HG03103 (cell line): ENCODE measurements around the gene DDX60.
"Not testable (repeated sequence)": the region's sequence is repeated elsewhere in the genome, so short reads cannot be mapped to it uniquely, and the experiment has no call there.

Experiments used
- ATAC-seq: cut with Tn5 transposase; IDR thresholded peaks from one replicate; pipeline ENCODE4 v1.9.1; 2021; ENCODE audit warnings: low read depth; ENCODE audit not compliant: unreplicated experiment

Gene DDX60, protein sequence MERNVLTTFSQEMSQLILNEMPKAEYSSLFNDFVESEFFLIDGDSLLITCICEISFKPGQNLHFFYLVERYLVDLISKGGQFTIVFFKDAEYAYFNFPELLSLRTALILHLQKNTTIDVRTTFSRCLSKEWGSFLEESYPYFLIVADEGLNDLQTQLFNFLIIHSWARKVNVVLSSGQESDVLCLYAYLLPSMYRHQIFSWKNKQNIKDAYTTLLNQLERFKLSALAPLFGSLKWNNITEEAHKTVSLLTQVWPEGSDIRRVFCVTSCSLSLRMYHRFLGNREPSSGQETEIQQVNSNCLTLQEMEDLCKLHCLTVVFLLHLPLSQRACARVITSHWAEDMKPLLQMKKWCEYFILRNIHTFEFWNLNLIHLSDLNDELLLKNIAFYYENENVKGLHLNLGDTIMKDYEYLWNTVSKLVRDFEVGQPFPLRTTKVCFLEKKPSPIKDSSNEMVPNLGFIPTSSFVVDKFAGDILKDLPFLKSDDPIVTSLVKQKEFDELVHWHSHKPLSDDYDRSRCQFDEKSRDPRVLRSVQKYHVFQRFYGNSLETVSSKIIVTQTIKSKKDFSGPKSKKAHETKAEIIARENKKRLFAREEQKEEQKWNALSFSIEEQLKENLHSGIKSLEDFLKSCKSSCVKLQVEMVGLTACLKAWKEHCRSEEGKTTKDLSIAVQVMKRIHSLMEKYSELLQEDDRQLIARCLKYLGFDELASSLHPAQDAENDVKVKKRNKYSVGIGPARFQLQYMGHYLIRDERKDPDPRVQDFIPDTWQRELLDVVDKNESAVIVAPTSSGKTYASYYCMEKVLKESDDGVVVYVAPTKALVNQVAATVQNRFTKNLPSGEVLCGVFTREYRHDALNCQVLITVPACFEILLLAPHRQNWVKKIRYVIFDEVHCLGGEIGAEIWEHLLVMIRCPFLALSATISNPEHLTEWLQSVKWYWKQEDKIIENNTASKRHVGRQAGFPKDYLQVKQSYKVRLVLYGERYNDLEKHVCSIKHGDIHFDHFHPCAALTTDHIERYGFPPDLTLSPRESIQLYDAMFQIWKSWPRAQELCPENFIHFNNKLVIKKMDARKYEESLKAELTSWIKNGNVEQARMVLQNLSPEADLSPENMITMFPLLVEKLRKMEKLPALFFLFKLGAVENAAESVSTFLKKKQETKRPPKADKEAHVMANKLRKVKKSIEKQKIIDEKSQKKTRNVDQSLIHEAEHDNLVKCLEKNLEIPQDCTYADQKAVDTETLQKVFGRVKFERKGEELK (N-terminal part only)

DNA sequence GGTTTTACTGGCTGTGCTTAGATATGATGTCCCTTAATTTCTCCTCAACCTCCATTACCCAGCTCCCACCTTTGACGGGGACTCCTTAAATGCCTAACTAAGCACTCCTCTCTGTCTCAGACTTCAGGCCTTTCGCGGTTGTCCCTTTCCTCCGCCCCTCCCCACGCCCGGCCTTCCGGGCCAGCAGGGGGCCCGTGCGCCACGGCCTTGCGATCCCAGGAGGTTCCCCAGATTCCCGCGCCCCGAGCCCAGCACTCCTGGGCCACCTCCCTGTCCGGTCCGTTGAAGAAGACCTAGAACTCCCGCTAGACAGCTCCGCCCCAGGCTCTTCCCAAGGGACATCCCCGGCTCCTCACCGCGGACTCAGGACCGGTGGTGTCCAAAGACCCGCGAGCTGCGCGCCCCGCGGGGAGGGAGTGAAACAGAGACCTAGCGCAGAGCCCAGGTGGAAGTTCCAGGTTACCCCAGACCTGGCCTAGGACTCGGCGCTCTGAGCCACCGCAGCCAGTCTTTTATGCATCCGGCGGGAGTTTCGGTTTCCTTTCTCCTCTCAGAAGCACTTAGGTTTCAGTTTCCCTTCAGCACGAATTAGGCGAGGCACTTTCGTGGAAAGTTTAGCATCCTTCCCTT lies at the start of gene DDX60:
Gene DDX60, minus strand, starts transcription at position 487 of the 630 bp plus-strand sequence. CDS start 7,493 bp downstream, outside the sequence.
- peak; percentile 99 for ATAC-seq

DNA sequence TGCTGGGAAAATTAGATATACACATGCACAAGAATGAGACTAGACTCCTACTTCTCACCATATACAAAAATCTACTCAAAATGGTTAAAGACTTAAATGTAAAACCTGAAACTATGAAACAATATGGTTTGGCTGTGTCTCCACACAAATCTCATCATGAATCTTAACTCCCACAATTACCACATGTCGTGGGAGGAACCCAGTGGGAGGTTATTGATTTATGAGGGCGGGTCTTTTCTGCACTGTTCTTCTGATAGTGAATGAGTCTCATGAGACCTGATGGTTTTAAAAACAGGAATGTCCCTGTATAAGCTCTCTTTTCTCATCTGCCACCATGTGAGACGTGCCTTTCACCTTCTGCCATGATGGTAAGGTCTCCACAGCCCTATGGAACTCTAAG lies 48.5 kb upstream of the DDX60 start:
- no peak for ATAC-seq

DNA sequence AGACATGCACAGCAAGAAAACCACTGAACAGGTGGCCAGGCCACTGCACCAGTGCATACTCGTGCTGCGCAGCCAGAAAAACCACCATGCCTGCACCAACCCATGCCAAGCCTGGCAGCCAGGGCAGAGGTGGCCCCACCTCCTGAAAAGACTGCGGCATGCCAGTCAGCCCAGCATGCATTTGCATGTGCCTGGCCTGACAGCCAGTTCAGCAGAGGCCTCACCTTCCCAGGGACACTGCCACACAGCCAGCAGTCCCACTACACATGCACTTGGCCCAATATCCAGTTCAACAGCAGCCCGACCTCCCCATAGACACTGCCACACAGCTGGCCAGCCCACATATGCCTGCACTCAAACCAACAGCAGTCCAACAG lies 43.5 kb upstream of the DDX60 start:
- ATAC-seq: no peak

DNA sequence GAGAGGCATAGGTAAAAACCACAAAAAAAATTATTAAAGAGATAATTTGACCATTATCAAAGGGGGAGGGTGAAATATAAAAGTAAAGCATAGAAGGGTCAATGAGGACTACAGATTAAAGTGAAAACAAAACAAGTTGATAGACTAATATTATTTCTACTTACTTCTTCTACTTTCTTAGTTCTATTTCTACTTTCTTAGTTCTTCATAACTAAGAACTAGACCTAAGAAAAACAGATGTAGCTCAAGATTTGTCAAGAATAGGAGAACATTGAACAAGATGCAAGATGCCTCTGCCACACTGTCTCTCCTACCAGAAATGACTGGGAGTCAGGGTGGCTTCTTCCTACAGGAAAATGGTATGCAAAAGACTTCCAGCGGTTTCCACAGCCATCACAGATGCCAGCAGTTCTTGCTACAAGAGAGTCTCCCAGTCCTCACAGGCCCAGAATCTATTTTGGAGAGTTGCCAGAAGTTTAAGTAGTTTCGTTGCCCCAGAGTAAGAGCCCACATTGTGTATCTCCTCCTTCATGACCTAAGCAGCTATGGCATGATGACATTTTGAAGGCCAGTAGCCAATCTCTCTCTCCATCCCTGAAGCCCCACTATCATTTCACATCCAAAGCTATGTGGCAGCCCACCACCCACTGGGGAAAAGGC lies 42.9 kb upstream of the DDX60 start:
- no peak for ATAC-seq

DNA sequence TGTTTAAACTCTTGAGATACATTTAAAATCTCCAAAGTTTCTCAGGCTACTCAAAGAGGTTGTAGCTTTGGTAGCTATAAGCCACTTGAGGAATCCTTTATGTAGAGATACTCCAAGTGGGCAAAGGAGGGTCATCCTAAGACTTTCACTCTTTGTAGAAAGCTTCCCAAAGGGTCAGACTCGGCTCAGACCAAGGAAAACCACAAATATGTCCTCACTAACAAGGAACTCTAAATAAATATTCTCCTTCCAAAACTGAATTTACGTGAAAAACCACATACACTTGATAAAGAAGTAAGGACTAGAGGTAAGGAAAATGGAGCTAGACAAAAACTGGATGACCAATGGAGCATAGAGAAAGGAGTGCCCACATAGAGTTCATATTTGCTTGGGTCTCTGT lies 41.7 kb upstream of the DDX60 start:
- no peak for ATAC-seq

DNA sequence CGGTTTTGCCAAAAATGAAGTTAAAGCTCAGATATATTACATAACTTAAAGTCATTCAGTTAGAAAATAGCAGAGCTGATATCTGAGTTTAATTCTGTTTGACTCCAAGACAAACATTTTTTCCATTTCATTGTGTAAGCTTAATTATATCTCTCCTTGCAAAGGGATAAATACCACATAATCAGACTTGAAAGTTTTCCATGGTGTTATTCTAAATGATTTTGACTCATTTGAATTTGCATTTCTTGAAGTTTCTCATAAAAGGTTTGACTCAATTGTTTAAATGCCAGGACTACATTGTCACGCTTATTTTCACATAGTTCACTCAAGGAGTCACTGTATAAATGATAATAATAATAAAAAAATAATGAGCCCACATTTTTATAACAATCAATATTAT lies 39.4 kb upstream of the DDX60 start:
- ATAC-seq: no peak

DNA sequence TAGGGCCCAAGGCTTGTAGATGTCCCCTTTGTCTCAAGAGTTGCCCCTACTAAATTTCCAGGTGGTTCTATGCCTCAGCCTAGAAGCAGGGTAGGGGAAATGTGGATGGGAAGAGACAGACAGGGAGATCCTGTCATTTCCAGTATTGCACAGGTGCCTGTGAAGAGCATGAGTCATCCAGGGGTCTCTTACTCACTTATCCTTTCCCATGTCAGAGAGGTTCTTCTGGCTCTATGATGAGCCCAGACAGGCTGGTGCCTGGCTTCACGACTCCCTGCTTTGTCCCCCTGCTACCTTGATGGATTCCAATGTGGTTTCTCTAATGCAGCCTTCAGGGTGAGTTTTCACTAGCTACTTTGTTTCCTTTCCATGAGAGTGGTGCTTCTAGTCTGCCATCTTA lies 35.2 kb upstream of the DDX60 start:
- ATAC-seq: no peak

DNA sequence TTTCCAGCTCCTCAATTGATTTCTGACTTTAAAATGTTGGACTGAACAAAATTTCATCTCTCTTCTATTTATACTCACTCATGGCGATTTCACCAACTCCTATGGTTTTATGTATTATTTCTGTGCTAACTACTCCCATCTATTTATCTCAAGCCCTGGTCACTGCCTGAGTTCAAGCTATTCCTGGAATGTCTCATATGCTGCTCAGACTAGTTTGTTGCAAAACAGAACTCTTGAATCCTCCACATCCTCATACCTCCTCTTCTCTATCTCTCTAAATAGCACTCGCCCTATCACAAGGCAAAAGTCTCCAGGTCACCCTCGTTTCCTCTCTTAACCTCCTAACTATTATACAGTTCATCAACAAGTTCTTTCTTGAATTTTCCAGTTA lies 19.0 kb upstream of the DDX60 start:
- ATAC-seq: no peak

DNA sequence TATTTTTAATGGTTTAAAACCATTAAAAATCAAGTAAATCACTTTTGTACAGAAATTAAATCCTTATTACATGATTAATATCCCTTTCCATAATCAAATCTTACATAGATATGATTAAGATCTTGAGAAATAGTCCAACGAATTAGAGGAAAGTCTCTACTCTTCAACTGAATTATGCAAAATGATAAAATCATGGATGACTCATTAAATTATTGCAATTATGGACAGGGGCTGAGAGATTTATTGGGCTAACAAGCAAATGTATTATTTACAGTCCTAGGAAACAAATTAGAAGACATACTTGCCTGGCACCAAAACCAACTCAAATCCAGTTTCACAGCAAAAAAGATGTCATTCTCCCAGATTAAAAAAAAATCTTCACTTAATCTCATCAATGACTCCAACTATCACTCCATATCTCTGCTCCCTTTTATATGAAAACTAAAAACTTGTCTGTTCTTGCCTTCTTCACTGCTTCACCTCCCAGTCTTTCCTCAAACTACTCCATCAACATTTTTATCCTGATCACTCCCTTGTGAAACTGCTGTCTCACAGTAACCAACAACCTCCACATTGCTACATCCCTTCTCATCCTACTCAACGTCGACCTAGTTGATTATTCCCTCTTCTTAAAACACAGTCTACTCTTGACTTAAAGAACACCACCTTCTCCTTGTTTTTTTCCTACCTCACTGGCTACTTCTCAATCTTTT lies 18.4 kb upstream of the DDX60 start:
- no peak for ATAC-seq

DNA sequence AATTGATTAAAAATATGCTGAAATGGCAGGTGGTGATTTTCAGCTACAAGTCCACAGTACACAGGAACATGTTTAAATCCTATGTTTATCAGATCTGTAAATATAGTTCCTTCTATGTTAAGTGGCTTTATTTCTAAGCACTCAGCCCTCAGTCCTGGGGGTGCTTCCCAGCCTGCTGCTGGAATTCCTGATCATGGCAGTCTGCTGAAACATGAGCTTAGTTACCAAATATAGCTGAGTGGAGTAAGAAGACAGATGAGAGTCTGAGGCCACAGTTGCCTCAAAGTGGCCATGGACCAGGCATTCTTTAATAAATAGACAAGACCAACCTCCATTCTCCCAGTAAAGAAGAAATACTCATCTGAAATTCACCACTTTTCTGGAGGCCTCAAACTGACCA lies 17.1 kb upstream of the DDX60 start:
- ATAC-seq: no peak

DNA sequence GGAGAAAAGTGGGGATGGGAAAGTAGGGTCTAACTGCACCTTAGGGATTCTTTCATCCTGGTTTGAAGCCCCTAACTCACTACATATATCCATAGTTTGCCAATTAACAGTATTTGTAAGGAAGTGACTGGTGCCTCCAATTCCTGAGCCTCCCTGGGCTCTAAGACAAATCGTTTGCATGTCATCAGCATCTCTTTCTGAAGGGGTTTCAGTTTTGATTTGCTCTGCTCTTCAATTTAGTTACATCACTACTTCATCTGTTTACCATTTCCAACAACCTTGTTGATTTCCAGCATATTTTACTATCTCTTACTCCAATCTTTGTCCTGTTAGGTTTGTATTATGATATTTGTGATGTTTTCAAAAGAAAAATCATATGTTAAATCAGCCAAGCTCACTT lies 15.5 kb upstream of the DDX60 start:
- no peak for ATAC-seq

DNA sequence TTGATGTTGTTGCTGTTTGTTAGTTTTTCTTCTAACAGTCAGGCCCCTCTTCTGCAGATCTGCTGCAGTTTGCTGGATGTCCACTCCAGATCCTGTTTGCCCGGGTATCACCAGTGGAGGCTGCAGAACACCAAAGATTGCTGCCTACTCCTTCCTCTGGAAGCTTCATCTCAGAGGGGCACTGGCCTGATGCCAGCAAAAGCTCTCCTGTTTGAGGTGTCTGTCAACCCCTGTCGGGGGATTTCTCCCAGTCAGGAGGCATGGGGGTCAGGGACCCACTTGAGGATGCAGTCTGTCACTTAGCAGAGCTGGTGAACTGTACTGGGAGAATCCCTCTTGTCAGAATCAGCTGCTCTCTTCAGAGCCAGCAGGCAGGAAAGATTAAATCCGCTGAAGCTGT lies 12.0 kb upstream of the DDX60 start:
- not testable (repeated sequence) for ATAC-seq

DNA sequence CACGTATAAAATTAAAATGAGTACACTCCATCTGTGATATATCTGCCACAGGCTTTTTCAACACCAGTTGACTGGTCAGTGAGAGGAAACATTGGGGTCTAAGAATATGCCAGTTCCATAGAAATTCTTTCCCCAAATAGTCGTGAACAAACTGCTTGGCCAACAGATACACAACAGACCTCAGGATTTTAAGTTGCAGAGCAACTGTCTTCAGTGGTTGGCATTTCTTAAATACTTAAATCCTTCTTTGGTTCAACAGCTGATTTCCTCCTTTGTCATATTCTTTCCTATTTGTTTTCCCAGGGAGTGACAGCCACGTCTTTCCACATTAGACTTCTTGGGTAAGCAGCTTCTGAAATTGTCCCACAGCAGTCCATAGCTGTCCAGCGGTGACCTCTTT lies 7.0 kb upstream of the DDX60 start:
- ATAC-seq: no peak

DNA sequence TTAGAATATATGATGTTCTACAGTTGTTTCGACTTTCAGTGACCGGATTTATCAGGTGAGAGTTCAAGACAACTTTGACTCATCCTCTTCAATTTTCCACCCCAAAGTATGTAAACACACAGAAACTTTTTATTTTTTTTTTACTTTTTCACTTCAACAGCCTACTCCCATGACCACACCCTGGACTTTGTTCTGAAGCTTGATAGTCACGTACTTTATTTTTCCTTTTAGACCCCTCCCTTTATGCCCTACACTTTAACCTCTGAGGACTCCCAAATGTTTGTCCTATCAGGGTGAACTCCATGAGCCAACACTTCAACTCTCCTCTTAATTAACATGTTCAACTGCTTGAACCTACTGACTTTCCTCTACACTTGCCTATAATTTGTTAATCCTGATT lies 2.5 kb upstream of the DDX60 start:
- no peak for ATAC-seq

DNA sequence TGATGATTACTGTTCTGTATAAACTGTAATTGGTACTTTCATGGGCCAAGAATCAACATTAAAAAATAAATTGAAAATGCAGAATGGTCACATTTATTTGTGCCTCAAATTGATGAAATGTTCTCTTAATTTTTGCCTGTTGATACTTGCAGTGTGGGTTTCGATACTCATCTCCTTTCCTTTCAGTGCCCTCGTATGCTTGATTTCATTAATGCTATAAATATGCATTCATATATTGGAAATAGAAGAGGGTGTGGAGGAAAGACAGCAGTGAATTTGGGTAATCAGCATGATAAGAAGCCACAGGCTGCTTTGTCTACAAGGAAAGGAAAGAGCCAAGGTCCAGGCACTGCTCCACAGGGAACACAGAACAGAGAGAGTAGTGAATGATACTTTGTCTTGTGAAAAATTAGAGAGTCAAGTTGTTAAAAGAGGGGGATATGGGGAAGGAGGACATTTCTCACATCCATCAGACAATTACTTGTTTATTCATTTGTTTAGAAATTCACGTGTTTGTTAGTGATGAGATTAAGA lies 1.0 kb upstream of the DDX60 start:
- no peak for ATAC-seq

DNA sequence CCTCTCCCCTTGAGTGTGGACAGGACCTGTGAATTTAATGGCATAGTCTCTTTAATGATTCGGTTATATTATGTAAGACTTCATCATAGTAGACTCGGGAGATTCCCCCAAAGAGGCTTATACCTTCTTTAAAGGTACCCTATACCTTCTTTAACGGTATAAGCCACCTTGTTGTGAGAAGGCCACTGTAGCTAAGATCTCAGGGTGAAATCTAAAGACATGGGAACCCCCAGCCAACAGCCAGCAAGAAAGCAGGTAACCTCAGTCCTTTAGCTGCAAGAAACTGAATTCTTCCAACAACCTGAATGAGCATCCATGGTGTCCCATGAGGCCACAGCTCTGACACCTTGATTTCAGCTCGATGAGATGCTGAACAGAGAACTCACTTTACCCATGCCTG lies 931 bp downstream of the DDX60 start:
- ATAC-seq: no peak

DNA sequence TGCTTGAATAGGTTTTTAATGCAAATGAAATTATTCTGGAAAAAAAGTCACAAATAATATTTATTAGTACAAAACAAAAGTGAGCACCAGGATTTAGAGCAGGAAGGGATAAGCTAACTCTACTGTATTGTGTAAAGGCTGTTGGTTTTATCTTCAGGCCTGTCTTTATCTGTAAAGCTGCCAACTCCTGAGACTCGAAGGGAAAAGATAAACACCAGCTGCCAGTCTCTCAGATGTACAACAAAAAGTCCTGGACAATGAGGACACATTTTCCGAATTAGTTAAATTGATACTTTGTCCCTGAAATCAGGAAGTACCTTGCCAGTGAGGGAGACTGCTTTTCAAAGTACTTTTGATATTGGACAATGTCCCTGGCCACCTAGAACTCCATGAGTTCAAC lies 8.8 kb downstream of the DDX60 start:
- ATAC-seq: no peak

DNA sequence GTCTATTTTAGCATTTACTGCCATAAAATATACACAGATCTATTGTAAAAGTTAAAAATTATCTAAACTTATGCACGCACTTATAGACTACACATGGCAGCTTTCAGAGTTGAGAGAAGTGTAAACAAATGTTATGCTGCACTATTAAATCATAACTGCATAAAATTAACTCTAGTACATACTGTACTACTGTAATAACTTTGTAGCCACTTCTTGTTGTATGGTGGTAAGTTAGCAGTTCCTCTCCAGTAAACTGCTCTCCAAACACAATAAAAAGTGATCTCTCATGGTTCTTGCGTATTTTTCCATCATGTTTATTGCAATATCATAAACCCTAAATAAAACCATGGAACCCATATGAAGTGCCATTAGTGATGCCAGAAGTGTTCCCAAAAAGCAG lies 9.6 kb downstream of the DDX60 start:
- ATAC-seq: no peak

DNA sequence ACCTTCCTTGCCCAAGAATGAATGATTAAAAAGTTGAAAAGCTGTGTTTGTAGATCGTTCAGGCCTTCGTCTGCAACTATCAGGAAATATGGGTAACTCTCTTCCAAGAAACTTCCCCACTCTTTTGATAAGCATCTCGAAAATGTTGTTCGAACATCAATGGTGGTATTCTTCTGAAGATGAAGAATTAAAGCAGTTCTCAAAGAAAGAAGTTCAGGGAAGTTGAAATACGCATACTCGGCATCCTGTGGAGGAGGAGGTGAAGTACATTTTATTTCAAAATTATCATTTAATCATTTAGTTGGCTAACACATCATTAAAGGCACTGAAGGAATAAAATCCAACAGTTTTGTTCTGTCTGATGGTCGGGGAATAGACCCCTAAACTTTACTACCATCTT lies 12.1 kb downstream of the DDX60 start:
- no peak for ATAC-seq
